DMS53 treated with DMSO at 0.1 percent for 48 hours (cell line): ENCODE data around the gene CAMK2B.
A peak's percentile ranks its signal among the peaks of the same experiment; 100 is the strongest.

Source experiments
- DNase-seq: peaks from one replicate; lab custom pipeline; 2025; ENCODE audit not compliant: unreplicated experiment; lab: John Stamatoyannopoulos, UW

CAMK2B gene

GRCh38 chr7:44309271-44310091 is 15.9 kb downstream of the CAMK2B start:
- DNase-seq = peak; percentile 24

- DNase-seq = no peak
Observed at GRCh38 chr7:44308596-44309270, 16.7 kb downstream of the CAMK2B start.

DNA sequence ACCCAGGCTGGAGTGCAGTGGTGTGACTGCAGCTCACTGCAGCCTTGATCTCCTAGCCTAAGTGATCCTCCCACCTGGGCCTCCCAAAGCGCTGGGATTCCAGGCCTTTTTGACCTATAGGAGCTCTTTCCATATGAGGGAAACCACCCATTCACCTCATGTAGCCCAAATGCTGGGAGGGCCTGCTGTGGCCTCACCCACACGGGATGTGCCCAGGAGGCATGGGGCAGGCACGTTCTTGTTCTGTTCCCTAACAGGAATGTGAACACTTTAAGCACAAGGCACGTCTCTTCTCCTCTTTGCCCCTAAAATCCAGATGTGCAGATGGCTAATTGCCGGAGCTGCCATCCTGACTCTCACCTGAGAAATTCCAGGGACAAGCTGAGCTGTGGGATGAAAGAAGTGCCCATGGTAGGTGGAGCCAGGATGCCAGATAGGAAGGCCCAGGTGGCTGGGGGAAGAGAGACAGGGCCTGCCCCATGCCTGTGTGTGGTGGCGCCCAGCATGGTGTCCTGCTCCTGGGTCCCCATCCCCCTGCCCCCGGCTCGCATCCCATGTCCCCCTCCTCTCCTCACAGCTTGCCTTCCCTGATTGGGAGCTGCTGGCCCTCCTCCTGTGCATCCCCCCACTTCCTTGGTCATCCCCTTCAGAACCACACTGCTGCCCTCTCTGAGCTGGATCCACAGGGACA is 17.3 kb downstream of the CAMK2B start:
- no peak for DNase-seq

DNA sequence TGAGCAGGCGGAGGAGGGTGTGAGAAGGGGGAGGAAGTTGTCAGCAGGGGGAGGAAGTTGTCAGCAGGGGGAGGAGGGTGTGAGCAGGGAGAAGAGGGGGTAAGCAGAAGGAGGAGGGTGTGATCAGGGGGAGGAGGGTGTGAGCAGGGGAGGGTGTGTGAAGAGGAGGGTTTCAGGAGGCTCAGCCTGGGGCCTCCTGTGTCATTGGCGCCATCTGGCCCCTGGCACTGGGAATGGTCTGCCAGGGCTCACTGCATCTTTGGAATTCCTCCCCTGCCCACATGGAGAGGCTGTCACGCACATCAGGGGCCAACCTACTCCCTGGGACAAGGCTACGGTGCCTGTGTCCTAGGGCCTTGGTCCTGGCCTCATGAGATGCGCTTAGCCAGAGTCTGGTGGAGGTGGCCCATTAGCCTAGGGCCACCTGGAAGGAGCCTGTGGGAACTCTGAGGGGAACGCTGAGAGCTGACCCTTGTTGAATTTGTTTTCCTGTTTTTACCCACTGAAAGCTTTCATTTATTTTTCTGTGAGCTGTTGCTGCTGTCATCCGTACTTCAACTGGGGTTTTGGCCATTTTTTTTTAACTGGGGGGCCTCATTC is 18.0 kb downstream of the CAMK2B start:
- DNase-seq = peak; percentile 50

- no peak for DNase-seq
Observed at GRCh38 chr7:44306606-44307005, 18.8 kb downstream of the CAMK2B start.

GRCh38 chr7:44305564-44306507 is 19.6 kb downstream of the CAMK2B start:
- no peak for DNase-seq

DNA sequence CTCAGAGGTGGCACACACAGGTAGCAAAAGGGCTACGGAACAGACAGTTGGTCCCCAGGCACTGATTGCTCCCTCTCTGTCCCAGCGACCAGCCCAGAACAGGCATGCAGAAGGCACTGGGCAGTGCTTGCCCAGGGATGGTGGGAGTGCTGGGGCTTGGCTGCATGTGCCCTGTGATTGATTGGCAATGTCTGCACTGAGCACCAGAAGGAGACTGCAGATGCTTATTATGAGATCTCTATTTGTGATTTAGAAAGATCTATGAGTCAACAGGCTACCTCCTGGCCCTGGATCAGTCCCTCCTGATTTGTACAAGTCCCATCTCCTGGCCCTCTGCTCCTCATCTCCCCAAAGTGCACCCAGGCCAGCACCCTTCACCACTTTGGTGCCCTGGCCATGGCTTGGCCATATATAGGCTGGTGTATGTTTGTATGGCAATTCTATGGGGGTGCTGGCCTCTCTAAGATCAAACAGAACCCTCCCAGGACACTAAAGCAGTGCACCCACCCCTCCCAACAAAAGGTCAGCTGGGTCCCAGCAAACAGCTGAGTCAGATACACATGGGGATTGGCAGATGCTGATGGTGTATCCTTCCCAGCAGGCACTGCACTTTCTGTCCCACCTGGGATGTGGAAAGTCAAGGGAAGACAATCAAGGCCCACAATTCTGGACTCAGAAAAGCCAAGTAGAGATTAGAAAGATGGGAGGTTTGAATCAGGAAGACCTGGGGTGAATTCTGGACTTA is 30.9 kb downstream of the CAMK2B start:
- DNase-seq = no peak

GRCh38 chr7:44293561-44294324 is 31.7 kb downstream of the CAMK2B start:
- DNase-seq = no peak

DNA sequence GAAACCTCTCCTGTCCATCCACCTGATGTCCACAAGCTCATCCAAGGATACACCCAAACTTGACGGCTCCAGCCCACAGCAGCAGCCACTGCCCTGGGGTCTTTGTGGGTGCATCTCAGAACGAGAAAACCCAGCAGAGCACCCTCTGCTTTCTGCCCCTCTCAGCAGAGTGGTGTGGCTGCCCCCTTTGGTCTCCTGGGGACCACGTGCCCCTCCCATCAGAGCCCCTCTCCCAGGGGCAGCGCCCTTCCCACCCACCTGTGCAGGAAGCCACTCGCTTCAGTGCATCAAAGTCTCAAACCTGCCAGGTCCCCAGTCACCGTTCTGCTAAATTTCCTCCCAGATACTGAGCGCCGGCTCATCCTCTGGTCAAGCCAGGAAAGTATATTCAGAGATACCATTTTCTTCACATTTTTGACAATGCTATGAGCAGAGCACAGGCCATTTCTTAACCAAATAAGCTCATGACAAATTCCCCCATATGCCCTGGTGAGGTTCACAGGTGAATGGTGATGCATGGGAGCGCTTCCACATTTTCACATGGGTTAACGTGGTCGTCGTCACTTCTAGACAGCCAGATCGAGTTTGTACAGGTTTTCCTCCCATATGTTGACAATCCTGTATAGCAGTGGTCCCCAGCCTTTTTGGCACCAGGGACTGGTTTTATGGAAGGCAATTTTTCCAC is 32.4 kb downstream of the CAMK2B start:
- DNase-seq = no peak

GRCh38 chr7:44292420-44292817 is 33.0 kb downstream of the CAMK2B start:
- no peak for DNase-seq

- no peak for DNase-seq
Observed at GRCh38 chr7:44291733-44292419, 33.5 kb downstream of the CAMK2B start.

- DNase-seq = no peak
Observed at GRCh38 chr7:44291066-44291732, 34.2 kb downstream of the CAMK2B start.

GRCh38 chr7:44290252-44290620 is 35.2 kb downstream of the CAMK2B start:
- DNase-seq = no peak

- no peak for DNase-seq
Observed at GRCh38 chr7:44289341-44290251, 35.8 kb downstream of the CAMK2B start.

DNA sequence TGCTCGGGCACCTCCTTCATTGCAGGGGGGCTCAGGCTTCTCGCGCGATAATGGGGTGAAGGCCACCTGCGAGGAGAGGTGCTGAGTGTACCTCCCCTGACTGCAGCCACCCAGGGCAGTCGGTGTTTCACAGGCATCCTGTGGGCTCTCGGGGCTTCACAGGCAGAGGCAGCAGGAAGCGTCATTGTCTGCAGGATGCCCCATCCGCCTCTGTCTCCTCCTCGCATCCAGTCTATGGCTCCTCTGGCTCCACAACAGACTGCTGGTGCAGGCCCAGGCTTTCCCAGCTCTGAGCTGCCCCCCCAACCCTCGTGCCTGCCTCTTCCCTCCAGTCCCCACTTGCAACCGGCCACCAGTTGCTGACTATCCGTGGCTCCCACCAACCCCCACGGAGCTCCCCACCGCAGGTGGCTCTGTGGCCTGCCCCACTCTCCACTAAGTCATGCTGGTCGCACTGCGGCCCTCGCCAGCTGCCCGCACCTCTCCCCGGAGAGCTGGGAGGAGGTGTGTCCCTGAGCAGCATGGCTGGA is 36.5 kb downstream of the CAMK2B start:
- DNase-seq = no peak

- no peak for DNase-seq
Observed at GRCh38 chr7:44288381-44288685, 37.1 kb downstream of the CAMK2B start.
